Nephron (organoid): Measurements from ENCODE around the gene DPF3.

ENCODE experiments used
- H3K27ac Mint-ChIP-seq, 3 experiments: 2 replicates each; pipeline ENCODE4 v1.8.0; 2020; ENCODE audit warnings: mixed read lengths in 3 of 3, mild to moderate bottlenecking in 2 of 3, moderate library complexity in 1 of 3
- H3K27me3 Mint-ChIP-seq: 2 replicates; pipeline ENCODE4 v1.8.0; 2021; ENCODE audit warnings: low read depth, mild to moderate bottlenecking, moderate library complexity, mixed read lengths
- H3K36me3 Mint-ChIP-seq: 2 replicates; pipeline ENCODE4 v1.8.0; 2020; ENCODE audit warnings: low read depth, mixed read lengths
- H3K4me1 Mint-ChIP-seq: 2 replicates; pipeline ENCODE4 v1.8.0; 2020; ENCODE audit warnings: mixed read lengths
- H3K4me3 Mint-ChIP-seq, 3 experiments: 2 replicates each; pipeline ENCODE4 v1.8.0; 2020; ENCODE audit warnings: mild to moderate bottlenecking in 3 of 3, mixed read lengths in 3 of 3, moderate library complexity in 2 of 3
- H3K9me3 Mint-ChIP-seq: 2 replicates; pipeline ENCODE4 v1.8.0; 2020; ENCODE audit warnings: mixed read lengths
- TF ChIP-seq, protein P1 (sequence below), 3 experiments: fragments of 200-600 bp; sonication (generic); IDR thresholded peaks; one replicate each; pipeline ENCODE4 v1.5.0; 2021; ENCODE audit warnings: antibody characterized with exemption in 3 of 3; ENCODE audit not compliant: unreplicated experiment in 3 of 3

The DPF3 gene

GRCh38 chr14:72743626-72744025 lies 150.3 kb downstream of the DPF3 start:
- Mint-ChIP-seq H3K36me3 (peaks cover 21% of the 10 kb centered on the region), H3K27me3 (peaks cover 17% of the 10 kb centered on the region), H3K27ac (peak overlapping the region in 2 of 3 experiments; percentile 16 to 57), H3K4me3 (no peak overlapping the region), H3K9me3 (peaks cover 9% of the 10 kb centered on the region), H3K4me1 (peaks cover 41% of the 10 kb centered on the region)
- TF ChIP-seq, protein P1, sequence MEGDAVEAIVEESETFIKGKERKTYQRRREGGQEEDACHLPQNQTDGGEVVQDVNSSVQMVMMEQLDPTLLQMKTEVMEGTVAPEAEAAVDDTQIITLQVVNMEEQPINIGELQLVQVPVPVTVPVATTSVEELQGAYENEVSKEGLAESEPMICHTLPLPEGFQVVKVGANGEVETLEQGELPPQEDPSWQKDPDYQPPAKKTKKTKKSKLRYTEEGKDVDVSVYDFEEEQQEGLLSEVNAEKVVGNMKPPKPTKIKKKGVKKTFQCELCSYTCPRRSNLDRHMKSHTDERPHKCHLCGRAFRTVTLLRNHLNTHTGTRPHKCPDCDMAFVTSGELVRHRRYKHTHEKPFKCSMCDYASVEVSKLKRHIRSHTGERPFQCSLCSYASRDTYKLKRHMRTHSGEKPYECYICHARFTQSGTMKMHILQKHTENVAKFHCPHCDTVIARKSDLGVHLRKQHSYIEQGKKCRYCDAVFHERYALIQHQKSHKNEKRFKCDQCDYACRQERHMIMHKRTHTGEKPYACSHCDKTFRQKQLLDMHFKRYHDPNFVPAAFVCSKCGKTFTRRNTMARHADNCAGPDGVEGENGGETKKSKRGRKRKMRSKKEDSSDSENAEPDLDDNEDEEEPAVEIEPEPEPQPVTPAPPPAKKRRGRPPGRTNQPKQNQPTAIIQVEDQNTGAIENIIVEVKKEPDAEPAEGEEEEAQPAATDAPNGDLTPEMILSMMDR (IDR thresholded peaks at IDR 0.05; ENCODE audit: unreplicated experiment in 3 of 3), result no peak

DNA sequence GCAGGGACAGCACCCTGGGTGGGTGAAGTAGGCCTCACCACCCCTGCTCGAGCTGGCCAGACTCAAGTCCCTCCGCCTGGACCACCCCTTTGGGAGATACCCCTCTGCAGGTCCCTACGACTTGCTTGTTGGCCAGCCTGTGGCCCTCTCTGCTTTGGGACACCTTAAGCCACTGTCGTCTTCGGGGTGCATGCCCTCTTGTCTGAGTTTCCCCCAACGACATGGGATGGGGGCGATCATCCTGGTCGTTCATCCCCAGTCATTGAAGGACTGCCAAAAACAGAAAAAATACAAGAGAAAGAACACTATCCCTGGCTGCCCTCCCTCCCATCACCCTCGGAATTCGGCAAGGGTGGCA lies 151.1 kb downstream of the DPF3 start:
- H3K4me1 Mint-ChIP-seq, result peaks cover 47% of the 10 kb centered on the region

DNA sequence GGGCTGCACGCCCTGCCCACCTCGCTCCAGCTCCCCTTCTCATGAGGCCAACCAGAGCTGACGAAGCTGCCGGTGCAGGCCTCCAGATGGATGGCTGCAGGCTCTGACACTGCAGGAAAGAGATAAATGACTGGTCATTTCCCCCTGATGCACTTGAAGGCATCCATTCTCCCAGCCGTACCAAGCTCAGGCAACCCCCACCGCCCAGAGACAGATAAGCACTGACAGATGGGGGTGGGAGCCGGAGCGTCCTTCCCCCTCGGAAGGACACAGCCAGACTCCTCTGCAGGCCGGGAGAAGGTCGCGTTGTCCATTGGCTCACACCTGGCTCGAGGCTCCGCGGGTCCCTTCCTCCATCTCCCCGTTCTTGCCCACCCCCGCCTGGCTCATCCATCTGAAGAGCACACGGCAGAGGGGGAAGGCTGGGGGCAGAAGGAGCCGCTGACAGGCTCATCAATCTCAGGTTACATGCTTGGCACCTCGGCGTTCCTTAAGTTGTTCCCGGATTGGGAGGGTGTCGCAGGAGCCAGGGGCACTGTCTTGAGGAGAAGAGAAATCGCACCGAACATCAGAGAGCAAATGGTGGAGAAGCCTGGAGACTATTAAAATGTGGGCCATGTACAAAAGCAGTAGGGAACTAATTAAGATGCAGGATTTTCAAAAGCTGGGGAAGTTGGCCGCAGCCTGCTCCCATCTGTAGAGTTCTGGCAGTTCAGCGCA lies 151.6 kb downstream of the DPF3 start:
- TF ChIP-seq, protein P1 (IDR thresholded peaks at IDR 0.05; ENCODE audit: unreplicated experiment in 3 of 3), result no peak
- H3K4me3 Mint-ChIP-seq, result peak overlapping the region; percentile 34 to 56 (median 54)
- peak overlapping the region; percentile 37 to 67 (median 64) for H3K27ac Mint-ChIP-seq
- peaks cover 10% of the 10 kb centered on the region for H3K36me3 Mint-ChIP-seq
- peaks cover 52% of the 10 kb centered on the region for H3K4me1 Mint-ChIP-seq
- H3K27me3 Mint-ChIP-seq, result peaks cover 17% of the 10 kb centered on the region
- H3K9me3 Mint-ChIP-seq, result no peaks in the 10 kb centered on the region

More for the DNA sequence above, 151.1 kb downstream of the DPF3 start:
- peaks cover 13% of the 10 kb centered on the region for H3K36me3 Mint-ChIP-seq
- peak overlapping the region; percentile 37 to 67 (median 64) for H3K27ac Mint-ChIP-seq
- H3K27me3 Mint-ChIP-seq, result peaks cover 17% of the 10 kb centered on the region
- no peak overlapping the region for H3K4me3 Mint-ChIP-seq
- peaks cover 2% of the 10 kb centered on the region for H3K9me3 Mint-ChIP-seq
- TF ChIP-seq, protein P1 (IDR thresholded peaks at IDR 0.05; ENCODE audit: unreplicated experiment in 3 of 3), result no peak

DNA sequence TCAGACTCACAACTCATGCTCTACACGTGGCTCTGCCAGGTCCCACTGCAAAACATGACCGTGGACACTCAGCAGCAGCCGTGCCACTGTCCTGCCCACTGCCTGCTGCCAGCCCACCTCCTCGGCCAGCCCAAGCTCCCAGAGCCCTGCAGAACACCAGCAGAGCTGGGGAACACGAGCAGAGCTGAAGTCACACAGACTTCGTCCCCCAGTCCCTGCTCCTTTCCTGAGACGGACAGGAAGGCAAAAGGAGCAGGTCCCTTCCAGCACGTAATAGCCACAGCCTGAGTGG lies 152.1 kb downstream of the DPF3 start:
- H3K9me3 Mint-ChIP-seq, result no peaks in the 10 kb centered on the region
- H3K4me1 Mint-ChIP-seq, result peaks cover 57% of the 10 kb centered on the region
- peaks cover 17% of the 10 kb centered on the region for H3K27me3 Mint-ChIP-seq
- H3K27ac Mint-ChIP-seq, result peak overlapping the region; percentile 37 to 67 (median 64)
- peak overlapping the region in 1 of 3 experiments; percentile 23 for H3K4me3 Mint-ChIP-seq
- TF ChIP-seq, protein P1 (IDR thresholded peaks at IDR 0.05; ENCODE audit: unreplicated experiment in 3 of 3), result no peak
- H3K36me3 Mint-ChIP-seq, result peaks cover 5% of the 10 kb centered on the region

DNA sequence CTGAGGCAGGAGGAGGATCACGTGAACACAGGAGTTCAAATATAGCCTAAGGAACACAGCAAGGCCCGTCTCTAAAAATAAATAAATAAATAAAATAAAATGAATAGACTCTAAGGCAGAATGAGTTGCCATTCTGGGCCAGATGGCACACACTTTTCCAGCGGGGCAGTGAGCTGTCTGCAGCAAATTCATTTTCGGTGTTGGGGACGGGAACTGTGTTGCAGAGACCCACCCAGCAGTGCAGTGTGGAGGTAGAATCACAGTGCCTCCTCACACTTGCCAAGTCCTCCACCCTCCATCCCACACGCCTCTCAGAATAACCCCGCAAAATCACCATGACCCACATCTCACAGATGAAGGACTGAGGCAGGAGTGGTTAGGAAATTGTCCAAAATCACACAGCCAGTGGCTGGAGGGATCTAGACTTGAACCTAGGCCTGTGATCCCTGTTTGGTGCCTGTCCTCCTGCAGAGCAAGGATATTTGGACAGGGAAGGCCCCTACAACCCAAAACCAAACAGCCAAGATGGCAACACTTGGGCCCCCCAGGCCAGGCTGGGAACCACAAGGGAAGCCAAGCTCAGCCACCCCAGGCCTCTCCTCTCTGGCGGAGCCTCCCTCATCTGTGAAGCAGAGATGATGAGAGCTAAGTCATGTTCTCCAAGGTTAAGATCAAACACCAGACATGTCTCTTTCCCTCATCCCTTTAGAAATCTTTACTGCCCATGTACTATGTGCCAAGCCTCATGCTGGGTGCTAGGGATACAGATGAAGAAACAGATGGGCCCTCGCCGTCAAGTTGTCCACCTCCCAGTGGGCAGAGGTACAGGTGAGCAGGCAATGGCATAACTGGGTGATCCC lies 152.7 kb downstream of the DPF3 start:
- H3K4me1 Mint-ChIP-seq, result peaks cover 63% of the 10 kb centered on the region
- H3K4me3 Mint-ChIP-seq, result peak overlapping the region in 1 of 3 experiments; percentile 23
- no peaks in the 10 kb centered on the region for H3K9me3 Mint-ChIP-seq
- H3K27me3 Mint-ChIP-seq, result peaks cover 17% of the 10 kb centered on the region
- peak overlapping the region in 2 of 3 experiments; percentile 37 to 67 for H3K27ac Mint-ChIP-seq
- peaks cover 3% of the 10 kb centered on the region for H3K36me3 Mint-ChIP-seq
- TF ChIP-seq, protein P1 (IDR thresholded peaks at IDR 0.05; ENCODE audit: unreplicated experiment in 3 of 3), result no peak
